ENCODE data around the gene ACER2.

DNA sequence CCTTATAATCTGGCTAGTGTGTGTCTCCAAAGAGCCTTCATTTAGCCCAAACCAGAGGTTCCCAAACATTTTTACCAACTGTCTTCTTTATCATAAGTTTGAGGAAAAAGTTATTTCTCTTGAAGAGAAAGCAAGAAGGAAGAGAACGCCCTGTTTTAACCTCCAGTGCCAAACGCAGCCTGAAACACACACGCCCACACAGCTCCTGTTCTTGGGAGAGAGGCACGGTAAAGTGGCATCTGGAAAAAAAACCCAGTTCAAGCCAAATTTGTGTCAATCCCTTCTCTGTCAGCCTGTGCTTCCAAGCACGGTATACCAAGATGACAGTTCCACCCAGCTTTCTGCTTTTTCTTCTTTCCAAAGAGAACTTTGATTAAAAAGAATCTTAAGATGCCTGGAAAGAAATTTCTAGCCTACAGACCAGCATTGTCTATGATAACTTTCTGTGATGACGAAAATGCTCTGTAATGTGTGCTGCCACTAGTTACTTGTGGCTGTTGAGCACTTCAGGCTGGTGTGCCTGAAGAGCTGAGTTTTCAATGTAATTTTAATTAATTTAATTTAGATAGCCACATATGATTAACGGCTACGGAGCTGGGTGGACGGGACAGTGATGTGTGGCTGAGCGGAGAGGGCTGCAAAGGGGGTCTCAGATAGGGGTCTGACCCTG, 62.3 kb downstream of the ACER2 start:
- TF ChIP-seq FOXM1 (IDR thresholded peaks at IDR 0.05; ENCODE audit: borderline replicate concordance) (no peak), L3MBTL2 (conservative IDR thresholded peaks at IDR 0.05) (no peak), SUZ12 (IDR thresholded peaks at IDR 0.05) (no peak), NFRKB (IDR thresholded peaks at IDR 0.05) (no peak), LEF1 (IDR thresholded peaks at IDR 0.05; ENCODE audit: borderline replicate concordance) (no peak), SP1 (IDR thresholded peaks at IDR 0.05) (no peak), ZNF384 (IDR thresholded peaks at IDR 0.05) (no peak), ELF4 (IDR thresholded peaks at IDR 0.05) (no peak), FOXA1 (IDR thresholded peaks at IDR 0.05) (no peak), BHLHE40 (IDR thresholded peaks at IDR 0.05; ENCODE audit: borderline replicate concordance) (no peak), FOXK2 (IDR thresholded peaks at IDR 0.05) (no peak), TARDBP (IDR thresholded peaks at IDR 0.05) (no peak)
- TF ChIP-seq, protein P1, sequence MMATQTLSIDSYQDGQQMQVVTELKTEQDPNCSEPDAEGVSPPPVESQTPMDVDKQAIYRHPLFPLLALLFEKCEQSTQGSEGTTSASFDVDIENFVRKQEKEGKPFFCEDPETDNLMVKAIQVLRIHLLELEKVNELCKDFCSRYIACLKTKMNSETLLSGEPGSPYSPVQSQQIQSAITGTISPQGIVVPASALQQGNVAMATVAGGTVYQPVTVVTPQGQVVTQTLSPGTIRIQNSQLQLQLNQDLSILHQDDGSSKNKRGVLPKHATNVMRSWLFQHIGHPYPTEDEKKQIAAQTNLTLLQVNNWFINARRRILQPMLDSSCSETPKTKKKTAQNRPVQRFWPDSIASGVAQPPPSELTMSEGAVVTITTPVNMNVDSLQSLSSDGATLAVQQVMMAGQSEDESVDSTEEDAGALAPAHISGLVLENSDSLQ (IDR thresholded peaks at IDR 0.05) = no peak

Measured in HEK293T (cell line).